Heart left ventricle (tissue), 16 donors: ENCODE data around the gene ADCK1. TPM values are rescaled to one million over a fixed set of nuclear protein-coding genes. Genes with fewer than 3 reads are reported as not detected.

Source experiments
- ATAC-seq, 4 donors: fragments of 200-7000 bp; cut with Tn5 transposase; one replicate each; pipeline ENCODE4 v1.9.1; 2020 to 2022; ENCODE audit warnings: moderate library complexity in 4 of 4, mild to moderate bottlenecking in 3 of 4, moderate number of reproducible peaks in 1 of 4
- DNase-seq, 5 donors: peaks; one replicate each; pipeline ENCODE4 v3.0.0-alpha.2; 2020
- H3K27ac ChIP-seq, 12 donors: fragments of 200-600 bp; sonication (generic) in 4 of 12; one replicate each; pipeline versions ENCODE4 v1.5.0 to v1.8.0; 2016 to 2022; ENCODE audit warnings: mild to moderate bottlenecking in 2 of 12
- H3K27me3 ChIP-seq, 9 donors: fragments of 200-600 bp; sonication (generic) in 2 of 9; one replicate each; pipeline versions ENCODE4 v1.5.1 to v1.8.0; 2016 to 2022; ENCODE audit warnings: mild to moderate bottlenecking in 3 of 9
- H3K36me3 ChIP-seq, 9 donors: fragments of 200-600 bp; sonication (generic) in 2 of 9; one replicate each; pipeline versions ENCODE4 v1.5.0 to v1.8.0; 2018 to 2022; ENCODE audit warnings: mild to moderate bottlenecking in 2 of 9
- H3K4me1 ChIP-seq, 12 donors: fragments of 200-600 bp; sonication (generic) in 4 of 12; one replicate each; pipeline versions ENCODE4 v1.5.0 to v1.8.0; 2016 to 2022; ENCODE audit warnings: mild to moderate bottlenecking in 3 of 12
- H3K4me3 ChIP-seq, 12 donors: fragments of 200-600 bp; sonication (generic) in 4 of 12; one replicate each; pipeline versions ENCODE4 v1.5.0 to v1.8.0; 2017 to 2022; ENCODE audit warnings: mild to moderate bottlenecking in 9 of 12, moderate library complexity in 4 of 12
- H3K9me3 ChIP-seq, 12 donors: fragments of 200-600 bp; sonication (generic) in 4 of 12; one replicate each; pipeline versions ENCODE4 v1.5.0 to v1.8.0; 2016 to 2022; ENCODE audit warnings: mild to moderate bottlenecking in 1 of 12
- POLR2A ChIP-seq, 2 donors: fragments of 450-650 bp; IDR thresholded peaks; one replicate each; pipeline ENCODE4 v1.6.1; 2017; ENCODE audit warnings: antibody characterized with exemption in 2 of 2, mild to moderate bottlenecking in 2 of 2, moderate library complexity in 2 of 2
- WGBS, 4 donors: extraction: QIAGEN DNeasy Blood & Tissue Kit in 2 of 4; methylation state at CpG; one replicate each; pipeline versions ENCODE4 v1.1.5 to v1.1.7; 2013 to 2018; 5-methylcytosine and 5-hydroxymethylcytosine counted together
- intact Hi-C, 10 donors: fragments of 100-400 bp; cut with DNase I; formaldehyde crosslinking; loops; one replicate each; pipeline versions ENCODE4 v1.11.1 to v1.14.2; 2022
- polyA plus RNA-seq, 2 donors: library from polyadenylated mRNA; stranded (reverse); fragments of 200-250 nt; gene quantifications; one replicate each; pipeline ENCODE4 v1.2.3, GENCODE V29; 2013
- total RNA-seq, 9 donors: library from RNA; depleted of rRNA in 2 of 9; stranded (reverse); fragments of >200 nt in 2 of 9; fragmentation: NEBNext Ultra II Directional in 3 of 9; extraction: Animal tissue kit (Norgen Biotek cat#: 25700) in 3 of 9; gene quantifications; one replicate each; pipeline versions ENCODE4 v1.1.0 to v1.2.4, GENCODE V29; 2016 to 2023
- TF ChIP-seq, protein P1 (sequence below), 12 donors: fragments of 200-600 bp; sonication (generic) in 4 of 12; IDR thresholded peaks; one replicate each; pipeline versions ENCODE4 v1.5.0 to v1.8.0; 2018 to 2022; ENCODE audit warnings: antibody characterized with exemption in 12 of 12, mild to moderate bottlenecking in 5 of 12
- donor health status: ischemic (EF 13 %, LVEDD 7.1; RV severe dilation, severe dysfunction).
- donor health status: healthy with polysubstance abuse.
- donor health status: DM: no; HTN: yes; CAD: no.
- donor health status: DM: no; HTN: no; CAD: no.
- donor health status: ischemic (EF 25% LVEDD 6.9; RV normal size, moderate dysfunction).
- donor health status: ischemic (EF 25% LVEDD 5.7; RV mildly dilated, moderate dysfunction).
- donor health status: healthy.
- donor health status: DM: yes; HTN: yes; CAD: no.
- donor health status: ischemic (EF 35%, LVEDD 5.7; RV mildly dilated, moderate dysfunction).
- donor health status: nonischemic (EF 11% LVEDD 7.7; RV severe dilation, severe dysfunction).
- donor health status: DM: yes; HTN: yes; CAD: no.
- donor health status: PGD.
- donor health status: ischemic (EF 29% LVEDD 5.4; RV normal size, mild dysfunction).
- donor health status: nonischemic (EF 23%, LVEDD 6.1; RV moderate dilation, normal function).

Gene ADCK1
- total and polyA plus RNA-seq, 11 donors = 4.0 to 12.8 (median 7.9) TPM

DNA sequence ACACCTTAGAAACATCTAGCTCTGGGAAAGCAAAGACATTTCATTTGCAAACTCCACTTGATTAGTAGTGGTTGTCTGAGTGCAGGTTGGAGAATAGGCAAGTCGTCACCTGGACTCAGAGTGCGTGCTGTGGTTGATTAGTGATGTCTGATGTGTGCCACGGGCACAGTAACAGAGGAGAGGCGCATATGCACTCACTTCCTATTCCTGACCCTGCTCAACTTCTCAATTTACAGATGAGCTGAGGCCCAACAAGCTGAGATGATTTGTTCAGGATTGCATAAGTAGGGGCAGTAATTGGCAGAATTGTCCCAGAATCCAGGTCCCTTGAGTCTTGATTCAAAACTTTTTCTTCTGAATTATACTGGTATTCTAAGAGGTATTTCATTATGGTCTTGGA, 44.9 kb downstream of the ADCK1 start:
- Histone ChIP-seq H3K27ac (no peak overlapping the region), H3K9me3 (no peaks in the 10 kb centered on the region), H3K36me3 (peaks cover 0 to 3% (median 0%) of the 10 kb centered on the region in 9 donors), H3K4me3 (no peak overlapping the region), H3K4me1 (no peaks in the 10 kb centered on the region), H3K27me3 (no peaks in the 10 kb centered on the region)
- DNase-seq (no peak), ATAC-seq (no peak)
- intact Hi-C loops = no loop called here
- no peak for TF ChIP-seq POLR2A (IDR thresholded peaks at IDR 0.05)
- TF ChIP-seq, protein P1, sequence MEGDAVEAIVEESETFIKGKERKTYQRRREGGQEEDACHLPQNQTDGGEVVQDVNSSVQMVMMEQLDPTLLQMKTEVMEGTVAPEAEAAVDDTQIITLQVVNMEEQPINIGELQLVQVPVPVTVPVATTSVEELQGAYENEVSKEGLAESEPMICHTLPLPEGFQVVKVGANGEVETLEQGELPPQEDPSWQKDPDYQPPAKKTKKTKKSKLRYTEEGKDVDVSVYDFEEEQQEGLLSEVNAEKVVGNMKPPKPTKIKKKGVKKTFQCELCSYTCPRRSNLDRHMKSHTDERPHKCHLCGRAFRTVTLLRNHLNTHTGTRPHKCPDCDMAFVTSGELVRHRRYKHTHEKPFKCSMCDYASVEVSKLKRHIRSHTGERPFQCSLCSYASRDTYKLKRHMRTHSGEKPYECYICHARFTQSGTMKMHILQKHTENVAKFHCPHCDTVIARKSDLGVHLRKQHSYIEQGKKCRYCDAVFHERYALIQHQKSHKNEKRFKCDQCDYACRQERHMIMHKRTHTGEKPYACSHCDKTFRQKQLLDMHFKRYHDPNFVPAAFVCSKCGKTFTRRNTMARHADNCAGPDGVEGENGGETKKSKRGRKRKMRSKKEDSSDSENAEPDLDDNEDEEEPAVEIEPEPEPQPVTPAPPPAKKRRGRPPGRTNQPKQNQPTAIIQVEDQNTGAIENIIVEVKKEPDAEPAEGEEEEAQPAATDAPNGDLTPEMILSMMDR (IDR thresholded peaks at IDR 0.05) = no peak
- 59 to 75% (median 67%) methylated on average over 4 of the region's 4 CpGs for WGBS, 4 donors

DNA sequence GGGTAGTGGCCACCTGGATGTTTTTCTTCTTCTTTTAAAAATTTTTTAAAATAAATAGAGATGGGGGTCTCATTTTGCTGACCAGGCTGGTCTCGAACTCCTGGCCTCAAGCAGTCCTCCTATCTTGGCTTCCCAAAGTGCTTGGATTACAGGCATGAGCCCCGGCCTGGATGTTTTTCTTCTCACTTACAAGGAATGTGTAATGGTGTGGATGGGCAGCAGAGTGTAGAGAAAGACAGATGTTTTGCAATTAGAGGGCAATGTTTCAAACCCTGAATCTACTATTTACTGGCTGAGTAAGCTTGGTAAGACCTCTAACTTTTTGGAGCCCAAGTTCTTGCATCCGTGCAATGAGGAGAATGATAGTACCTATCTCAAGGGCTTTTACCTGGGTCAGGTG, 48.1 kb downstream of the ADCK1 start:
- DNase-seq (no peak), ATAC-seq (no peak)
- TF ChIP-seq, protein P1 (IDR thresholded peaks at IDR 0.05) = no peak
- TF ChIP-seq POLR2A (IDR thresholded peaks at IDR 0.05) = no peak
- intact Hi-C loops = no loop called here
- Histone ChIP-seq H3K27ac (no peak overlapping the region), H3K4me3 (no peak overlapping the region), H3K27me3 (no peaks in the 10 kb centered on the region), H3K4me1 (no peaks in the 10 kb centered on the region), H3K36me3 (peaks cover 0 to 3% (median 0%) of the 10 kb centered on the region in 9 donors), H3K9me3 (peaks cover 0 to 10% (median 0%) of the 10 kb centered on the region in 12 donors)
- 84 to 92% (median 88%) methylated on average over 3 of the region's 3 CpGs for WGBS, 4 donors

DNA sequence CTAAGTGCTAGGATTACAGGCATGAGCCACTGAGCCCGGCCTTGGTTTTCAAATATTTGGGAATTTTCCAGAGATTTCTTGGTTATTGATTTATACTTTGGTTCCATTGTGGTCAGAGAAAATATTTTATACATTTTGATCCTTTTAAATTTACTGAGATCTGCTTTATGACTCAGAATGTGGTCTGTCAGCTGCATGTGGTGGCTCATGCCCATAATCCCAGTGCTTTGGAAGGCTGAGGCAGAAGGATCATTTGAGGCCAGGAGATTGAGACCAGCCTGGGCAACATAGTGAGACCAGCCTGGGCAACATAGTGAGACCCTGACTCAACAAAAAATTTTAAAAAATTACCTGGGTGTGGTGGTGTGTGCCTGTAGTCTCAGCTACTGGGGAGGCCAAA, 49.8 kb downstream of the ADCK1 start:
- Histone ChIP-seq H3K4me3 (no peak overlapping the region), H3K36me3 (peaks cover 0 to 3% (median 0%) of the 10 kb centered on the region in 9 donors), H3K9me3 (peaks cover 0 to 12% (median 0%) of the 10 kb centered on the region in 12 donors), H3K4me1 (peaks cover 0 to under 1% (median 0%) of the 10 kb centered on the region in 12 donors), H3K27ac (no peak overlapping the region), H3K27me3 (no peaks in the 10 kb centered on the region)
- no peak for TF ChIP-seq POLR2A (IDR thresholded peaks at IDR 0.05)
- TF ChIP-seq, protein P1 (IDR thresholded peaks at IDR 0.05) = no peak
- ATAC-seq = no peak
- WGBS, 4 donors = 83 to 97% (median 94%) methylated on average over 1 of the region's 1 CpG
- no peak for DNase-seq
- intact Hi-C loops = no loop called here

DNA sequence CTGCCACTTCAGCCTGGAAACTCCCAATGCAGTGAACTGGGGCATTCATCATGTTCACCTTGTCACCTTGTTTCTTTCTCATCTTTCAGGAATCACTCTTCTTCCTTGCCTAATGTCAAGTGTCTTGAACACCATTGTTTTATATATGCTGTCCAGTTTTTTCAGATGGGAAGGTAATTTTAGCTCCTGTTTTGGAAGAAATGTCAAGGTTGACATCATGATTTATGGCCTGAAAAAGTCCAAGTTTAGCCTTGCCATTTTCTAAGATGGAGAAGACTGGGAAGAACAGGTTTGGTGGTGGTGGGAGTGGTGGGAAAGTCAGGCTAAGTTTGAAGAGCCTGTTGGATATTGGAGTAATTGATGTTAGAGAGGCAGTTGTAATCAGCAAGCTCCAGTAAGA, 54.0 kb downstream of the ADCK1 start:
- DNase-seq = no peak
- intact Hi-C loops = no loop called here

More for the DNA sequence above, 54.0 kb downstream of the ADCK1 start:
- Histone ChIP-seq H3K27ac (no peak overlapping the region), H3K4me3 (no peak overlapping the region), H3K9me3 (peaks cover 0 to 12% (median 0%) of the 10 kb centered on the region in 12 donors), H3K27me3 (no peaks in the 10 kb centered on the region), H3K4me1 (peaks cover 0 to 14% (median 0%) of the 10 kb centered on the region in 12 donors), H3K36me3 (peaks cover 0 to 3% (median 0%) of the 10 kb centered on the region in 9 donors)
- TF ChIP-seq, protein P1 (IDR thresholded peaks at IDR 0.05) = no peak
- TF ChIP-seq POLR2A (IDR thresholded peaks at IDR 0.05) = no peak
- no peak for ATAC-seq
